C4-2B (cell line): ENCODE data around the gene CERS4.

ENCODE experiments used
- CTCF ChIP-seq: fragments of 450-650 bp; conservative IDR thresholded peaks from 2 replicates; pipeline ENCODE4 v1.5.1; 2017; ENCODE audit warnings: mild to moderate bottlenecking
- ZFX ChIP-seq: fragments of 450-650 bp; IDR thresholded peaks from 2 replicates; pipeline ENCODE4 v1.6.1; 2017

- no peak for TF ChIP-seq CTCF
- no peak for TF ChIP-seq ZFX
These were observed 1.4 kb downstream of the CERS4 start for GRCh38 chr19:8210421-8211101.
